HG02870 (cell line): ENCODE results near the gene SKIDA1.
A peak's percentile ranks its signal among the peaks of the same experiment; 100 is the strongest.

Source experiments
- ATAC-seq: cut with Tn5 transposase; IDR thresholded peaks from one replicate; pipeline ENCODE4 v1.9.1; 2021; ENCODE audit warnings: mild to moderate bottlenecking, moderate library complexity; ENCODE audit not compliant: unreplicated experiment

Gene SKIDA1

DNA sequence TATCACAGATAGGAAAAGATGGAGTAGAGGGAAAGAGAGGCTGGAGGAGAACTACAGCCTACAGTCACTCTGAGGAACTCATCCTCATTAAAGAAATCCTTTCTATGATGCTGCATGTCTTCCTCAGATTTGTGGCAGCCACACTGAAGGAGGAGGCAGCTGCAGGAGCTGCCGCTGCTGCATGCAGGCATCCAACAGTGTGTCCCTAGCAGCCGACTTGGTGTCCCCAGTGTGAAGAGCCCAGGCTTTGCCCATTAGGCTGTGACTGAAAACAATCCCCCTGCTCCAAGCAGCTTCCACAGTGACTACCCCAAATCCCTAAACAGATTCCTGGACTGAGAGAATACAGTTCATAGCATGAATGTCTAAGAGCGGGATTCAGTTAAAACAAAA is 23.1 kb downstream of the SKIDA1 start:
- no peak for ATAC-seq

DNA sequence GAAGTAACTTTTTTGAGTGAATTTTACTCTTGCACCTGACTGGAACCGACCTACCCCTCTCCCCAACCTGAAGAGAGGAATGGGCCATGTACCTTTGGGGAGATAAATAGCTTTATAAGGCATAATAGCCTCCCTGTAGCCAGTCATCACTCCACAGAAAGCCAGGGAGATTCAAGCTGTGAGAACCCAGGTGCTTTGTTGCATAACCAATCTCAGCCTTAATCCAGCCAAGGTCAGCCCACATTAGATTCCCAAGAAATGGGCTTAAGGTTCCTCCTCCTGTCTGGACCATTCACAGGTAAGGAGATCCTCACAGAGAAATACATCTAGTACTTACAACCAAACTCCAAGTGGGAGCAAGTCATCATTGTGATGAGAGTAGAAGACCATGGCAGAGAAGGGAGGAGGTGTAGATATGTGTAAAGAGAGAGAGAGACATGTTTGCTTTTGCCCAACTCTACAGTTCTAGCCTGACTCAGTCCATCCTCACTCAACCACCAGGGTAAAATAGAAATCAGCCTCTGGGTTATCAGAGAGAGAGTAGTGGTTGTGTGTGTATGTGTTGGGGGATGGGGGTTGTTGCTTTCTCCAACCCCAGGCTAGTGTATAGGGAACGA is 23.6 kb downstream of the SKIDA1 start:
- ATAC-seq = no peak

DNA sequence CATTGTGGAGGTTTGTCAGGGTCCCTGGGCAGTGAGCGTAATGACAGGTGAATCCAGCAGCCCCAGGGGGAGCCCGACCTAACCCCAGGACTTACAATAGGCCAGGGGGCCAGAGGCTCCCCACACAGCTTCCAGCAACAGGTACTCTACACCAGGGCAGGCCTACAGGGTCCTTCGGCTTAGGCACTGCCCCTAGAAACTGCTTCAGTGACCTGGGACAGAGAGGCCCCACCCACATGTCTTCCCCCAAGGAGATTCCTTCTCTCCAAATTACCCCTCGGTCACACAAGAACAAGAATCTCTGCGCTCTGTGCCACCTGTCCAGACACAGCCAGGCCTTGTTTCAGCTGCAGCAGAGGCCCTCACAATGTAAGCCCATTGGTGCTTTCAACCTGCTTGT is 24.4 kb downstream of the SKIDA1 start:
- ATAC-seq = no peak

DNA sequence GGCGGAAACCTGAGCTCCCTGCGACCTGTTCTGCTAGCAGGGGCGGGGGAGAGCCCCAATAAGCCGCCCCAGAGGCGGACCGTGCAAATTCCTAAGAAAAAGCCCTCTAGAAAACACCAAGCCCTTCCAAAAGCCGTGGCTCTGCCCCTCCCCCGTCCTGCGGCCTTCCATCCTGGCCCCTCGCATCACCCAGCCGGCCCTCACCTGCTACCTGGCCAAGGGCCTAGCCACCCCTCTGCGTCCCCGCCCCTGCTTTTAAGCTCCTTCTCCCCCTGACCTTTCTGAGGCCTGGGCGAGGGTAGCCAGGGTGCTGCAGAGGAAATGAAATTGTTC is 24.9 kb downstream of the SKIDA1 start:
- no peak for ATAC-seq

DNA sequence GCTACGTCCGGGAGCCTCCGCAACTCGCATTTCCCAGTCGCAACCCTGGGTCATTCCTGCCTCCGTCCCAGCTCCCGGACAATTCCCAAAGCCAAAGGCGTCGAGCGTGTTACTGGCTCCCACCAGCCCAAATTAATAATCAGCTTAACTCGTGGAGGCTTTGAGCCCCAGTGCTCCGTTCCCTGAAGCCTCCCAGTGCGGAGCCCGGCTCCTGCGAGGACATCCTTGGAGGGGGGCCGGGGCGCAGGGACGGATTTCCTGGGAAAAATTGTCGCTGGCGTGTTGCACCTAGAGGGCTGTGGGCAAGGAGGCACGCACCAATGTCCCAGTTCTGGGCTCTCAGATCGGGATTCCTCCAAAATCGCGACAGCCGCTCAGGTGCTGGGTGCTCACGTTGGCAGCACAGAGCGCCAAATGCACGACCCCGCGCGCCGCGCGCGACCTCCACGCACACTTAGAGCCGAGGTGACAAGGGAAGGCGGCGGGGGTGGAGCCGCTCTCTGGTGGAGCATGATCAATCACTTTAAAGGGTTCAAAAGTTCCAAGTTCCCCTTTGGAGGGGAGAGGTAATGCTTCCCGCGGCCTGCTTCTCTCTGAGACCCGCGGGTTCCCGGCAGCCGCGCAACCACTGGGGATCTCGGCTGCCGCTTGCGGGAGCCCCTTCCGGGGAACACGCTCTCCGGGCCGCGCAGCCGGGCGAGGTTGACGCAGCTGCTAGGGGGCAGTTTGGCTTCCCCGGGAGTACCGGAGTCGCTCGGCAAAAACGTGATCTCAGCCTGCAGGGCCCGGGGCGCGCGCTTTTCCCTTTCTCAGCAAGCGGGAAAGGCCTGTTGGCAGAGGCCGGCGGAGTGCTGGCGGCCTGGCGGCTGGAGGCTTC is 25.5 kb downstream of the SKIDA1 start:
- ATAC-seq = no peak

DNA sequence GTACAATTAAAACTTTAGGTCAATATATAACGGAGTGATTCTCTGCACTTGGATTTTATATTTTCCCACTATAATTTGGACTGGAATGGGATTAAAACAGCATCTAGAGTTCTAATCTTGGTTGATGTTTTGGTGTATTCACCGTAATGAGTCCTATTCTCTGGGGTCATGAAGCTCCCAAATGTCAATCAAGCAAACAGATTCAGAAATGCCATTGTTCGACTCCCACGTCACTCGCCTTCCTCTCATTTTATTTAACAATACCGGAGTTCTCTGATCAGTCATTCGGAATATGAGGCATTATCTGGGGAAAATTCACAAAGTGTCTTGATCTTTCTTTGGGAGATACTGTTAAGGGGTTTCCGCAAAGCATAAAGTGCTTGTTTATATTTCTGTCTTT is 26.5 kb downstream of the SKIDA1 start:
- no peak for ATAC-seq

DNA sequence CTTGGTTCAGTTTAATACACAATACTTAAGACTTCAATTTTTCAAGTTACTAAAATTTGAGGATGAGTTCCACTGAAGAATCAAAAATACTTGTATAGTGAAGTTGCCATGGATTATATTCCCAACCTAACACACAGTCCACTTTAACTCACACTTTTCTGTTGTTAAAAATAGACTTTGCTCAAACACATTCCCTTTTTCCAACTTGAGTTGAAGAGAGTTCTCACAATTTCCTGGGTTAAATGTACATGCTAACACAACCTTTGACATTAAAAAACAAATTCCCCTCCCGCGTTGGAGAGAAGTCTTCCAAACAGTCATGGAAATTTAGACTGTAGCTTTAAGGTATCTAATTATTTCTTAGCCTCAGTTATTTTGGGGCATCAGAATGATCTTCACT is 27.1 kb downstream of the SKIDA1 start:
- ATAC-seq = no peak

DNA sequence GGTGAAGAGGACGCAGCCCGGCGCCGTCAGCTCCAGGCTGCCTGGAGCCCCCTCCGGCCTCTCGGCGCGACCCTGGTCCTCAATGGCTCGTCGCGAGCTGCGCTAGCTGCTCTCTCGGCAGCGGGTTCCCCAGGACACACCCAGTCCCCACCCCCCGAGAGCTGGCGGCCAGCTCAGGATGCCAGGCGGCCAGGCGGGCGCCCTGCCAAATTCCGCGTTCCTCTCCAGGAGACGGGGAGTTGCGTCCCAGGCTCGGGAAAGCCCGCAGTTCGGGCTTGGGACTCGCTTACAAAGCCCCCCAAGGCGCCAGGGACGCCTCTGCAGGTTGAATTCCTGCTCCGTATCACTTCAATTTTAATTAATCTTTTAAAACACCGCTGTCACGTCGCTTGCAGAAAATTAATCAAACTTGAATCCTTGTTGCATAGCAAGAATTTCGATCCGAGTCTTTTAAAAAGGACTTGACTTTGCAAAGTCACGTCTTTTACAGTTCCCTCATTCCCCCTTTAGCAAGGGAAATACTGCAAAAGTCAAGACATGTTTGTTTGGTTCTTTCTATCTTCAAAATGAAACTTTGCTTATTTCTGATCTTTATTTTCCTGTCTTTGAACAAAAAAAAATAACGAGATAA is 28.2 kb downstream of the SKIDA1 start:
- no peak for ATAC-seq

DNA sequence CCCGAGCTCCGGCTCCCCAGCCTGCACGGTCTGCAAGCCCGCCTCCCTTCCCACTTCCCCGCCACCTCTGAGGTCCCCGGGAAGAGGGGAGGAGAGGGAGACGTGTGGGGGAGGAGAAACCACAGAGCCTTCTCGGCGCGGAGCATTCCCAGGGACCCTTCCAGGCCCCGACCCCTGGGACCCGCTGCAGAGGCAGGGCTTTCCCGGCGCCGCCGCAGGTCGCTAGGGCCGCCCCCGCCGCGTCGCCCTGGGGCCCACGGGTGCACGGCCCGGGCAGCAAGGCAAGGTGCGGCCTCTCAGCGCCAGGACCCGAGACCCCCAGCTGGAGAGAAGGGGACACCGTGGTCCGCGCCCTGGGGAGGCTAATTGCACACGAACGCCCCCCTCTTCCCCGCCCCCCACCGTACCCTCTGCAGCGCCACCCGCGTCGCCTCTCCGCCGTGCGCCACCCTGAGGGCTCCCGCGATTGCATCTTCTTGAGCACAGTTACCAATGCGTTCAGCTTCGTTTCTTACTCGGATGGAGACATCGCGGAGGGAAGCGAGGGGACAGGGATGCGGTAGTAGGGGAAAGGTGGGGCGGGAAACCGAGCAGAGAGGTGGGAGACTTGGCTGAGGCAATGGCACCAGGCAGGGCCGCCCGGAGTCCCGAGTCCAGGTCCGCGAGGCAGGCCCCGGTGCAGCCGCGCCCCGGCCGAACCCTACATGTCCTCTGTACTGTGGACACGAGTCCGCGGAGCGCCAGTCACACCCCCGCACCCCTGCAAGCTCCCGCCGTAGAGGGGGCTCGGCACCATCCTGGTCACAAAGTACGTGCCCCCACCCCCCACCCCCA is 28.9 kb downstream of the SKIDA1 start:
- peak; percentile 33 for ATAC-seq

DNA sequence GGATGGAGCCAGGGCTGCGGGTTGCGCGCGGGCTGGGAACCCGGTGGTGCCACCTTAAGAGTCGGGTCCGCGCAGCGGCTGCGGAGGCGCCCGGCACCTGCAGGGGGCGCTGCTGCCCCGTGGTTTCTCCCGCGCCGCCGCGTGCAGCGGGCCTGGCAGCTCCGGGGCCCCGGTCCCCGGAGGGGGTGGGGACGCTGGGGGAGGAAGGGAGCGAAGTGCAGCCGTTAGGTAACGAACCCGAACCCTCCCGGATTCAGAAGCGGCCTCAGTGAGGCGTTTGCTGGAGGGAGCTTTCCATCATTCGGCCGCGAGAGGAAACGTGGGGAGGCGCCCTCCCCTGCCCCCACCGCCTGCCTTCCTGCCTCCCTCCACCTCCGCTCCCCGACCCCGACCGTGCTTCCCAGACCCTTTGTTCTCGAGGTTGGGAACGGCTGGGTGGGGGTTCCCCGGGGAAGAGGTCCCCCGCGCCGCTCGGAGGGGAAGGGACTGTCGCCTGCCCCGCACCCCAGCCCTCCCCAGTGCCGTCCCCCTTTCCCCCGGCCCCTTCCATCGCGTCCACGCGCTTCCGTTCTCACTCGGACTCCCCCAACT is 29.6 kb downstream of the SKIDA1 start:
- peak; percentile 69 for ATAC-seq

DNA sequence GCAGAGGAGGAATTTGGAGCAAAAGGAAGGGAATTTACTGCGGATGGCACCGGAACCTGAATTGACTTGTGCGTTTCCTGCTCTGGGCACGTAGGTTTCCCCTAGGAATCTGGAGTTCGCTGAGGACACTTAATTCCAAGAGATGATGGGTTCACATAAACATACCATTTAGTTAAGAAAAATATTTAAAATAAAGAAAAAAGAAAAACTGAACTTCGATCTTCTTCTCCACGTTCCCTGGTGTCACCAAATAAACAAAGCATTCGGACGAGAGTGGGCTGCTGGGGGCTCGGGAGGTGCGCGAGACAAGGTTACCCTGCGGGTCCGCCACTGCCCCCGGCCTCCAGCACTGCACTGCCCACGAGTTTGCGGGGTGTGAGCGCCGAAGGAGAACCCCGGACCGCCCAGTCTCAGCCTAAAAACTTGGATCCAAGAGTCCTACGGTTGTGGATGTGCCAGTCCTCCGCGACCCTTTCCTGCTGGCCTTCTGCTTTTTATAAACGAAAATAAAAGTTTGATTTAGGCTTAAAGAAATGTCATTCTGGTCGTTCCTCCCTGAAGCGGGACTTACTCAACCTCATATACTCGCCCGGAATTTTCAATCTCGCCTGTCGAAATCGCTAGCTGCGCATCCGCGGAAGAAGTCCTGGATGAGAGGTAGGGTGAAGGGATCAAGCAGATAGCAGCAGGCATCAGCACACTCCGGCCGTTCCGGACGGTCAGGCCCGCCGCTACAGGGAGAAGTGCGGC is 30.3 kb downstream of the SKIDA1 start:
- ATAC-seq = peak; percentile 1

DNA sequence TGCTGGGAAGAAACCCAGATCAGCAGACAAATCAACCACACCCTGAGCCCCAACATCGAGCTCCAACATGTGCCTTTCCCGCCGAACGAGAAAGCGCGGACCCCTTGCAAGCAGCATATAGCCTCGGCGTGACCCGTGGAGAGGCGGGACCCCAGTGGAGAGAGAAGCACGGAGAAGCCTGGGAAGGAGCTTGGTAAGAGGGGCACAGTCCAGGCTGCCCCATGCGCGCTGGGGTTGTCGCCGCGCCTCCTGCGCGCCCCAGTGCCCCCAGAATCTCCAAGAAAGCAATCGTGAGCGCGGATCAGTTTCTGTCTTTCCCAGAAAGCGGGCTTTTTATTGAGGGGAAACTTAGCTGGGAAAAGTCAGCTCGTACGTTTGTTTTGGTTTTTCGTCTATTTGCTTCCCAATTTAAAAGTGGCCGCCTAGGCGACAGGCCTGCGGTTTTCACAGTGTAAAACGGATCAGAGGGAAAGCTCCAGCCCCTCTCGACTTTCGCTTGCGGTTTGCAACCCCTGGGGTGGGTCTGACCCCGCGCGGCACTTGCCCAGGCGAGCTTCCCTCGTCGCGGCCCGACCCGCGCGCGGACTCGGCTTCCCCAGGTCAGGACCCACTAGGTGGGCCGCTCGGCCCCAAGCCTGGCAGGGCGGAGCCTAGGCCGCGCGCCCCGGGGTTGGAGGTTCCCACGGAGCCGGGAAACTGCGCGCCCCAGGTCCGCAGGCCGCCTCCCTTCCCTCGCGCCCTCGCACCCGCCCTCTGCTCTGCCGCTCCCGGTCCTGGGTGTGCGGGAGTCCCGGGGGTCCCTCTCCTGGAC is 31.1 kb downstream of the SKIDA1 start:
- no peak for ATAC-seq

DNA sequence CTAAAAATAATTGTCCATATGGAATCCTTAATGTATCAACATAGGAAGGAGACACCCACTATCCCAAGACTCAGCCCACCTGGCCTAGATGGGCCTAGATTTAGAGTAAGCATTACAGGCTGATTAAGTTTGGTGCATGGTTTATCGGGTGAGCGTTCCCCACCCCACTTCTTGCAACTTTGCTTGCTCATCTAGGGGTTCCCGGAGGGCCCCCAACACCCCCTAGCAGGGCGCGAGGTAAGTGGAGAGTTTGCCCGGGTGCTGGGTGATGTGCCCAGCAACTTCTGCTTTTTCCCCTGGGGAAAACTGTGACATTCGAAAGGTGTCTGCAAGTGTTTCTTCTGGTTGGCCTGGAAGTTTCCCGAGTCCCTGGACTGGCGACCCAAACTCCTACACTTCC is 31.7 kb downstream of the SKIDA1 start:
- ATAC-seq = no peak

DNA sequence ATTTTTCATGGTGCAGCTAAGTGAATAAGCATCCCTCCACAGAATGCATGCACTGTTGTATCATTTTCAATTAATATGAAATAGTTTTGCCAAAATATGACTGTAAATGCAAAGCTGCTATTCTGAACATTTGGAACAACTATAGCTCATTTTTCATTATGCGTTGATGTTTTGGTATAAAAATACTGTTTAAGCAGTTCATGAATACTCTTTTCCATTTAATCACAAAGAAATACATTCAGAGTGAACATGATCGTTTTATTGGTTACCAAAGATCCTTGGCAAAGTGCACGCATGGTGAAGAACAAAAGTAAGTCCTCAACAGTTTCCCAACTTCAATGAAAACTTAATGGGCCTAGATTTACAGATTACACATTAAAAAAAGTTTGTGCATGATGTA is 33.1 kb downstream of the SKIDA1 start:
- no peak for ATAC-seq

DNA sequence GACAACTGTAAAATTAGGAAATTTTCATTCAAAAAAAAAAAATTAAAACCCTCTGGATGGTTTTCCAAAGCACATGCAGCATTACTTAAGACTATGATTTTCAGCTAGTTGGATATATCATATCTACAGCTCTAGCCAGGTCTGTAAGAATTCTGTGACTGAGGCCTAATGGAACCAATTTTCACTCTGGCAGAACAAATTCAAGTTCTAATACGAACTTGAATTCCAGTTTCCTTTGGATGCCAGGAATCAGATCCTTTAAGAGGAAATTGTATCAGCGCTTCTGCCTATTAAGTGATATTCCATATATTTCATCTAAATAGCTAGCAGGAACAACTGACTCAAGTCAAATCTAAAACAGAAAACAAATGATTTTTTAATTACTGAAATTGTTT is 34.8 kb downstream of the SKIDA1 start:
- ATAC-seq = no peak

DNA sequence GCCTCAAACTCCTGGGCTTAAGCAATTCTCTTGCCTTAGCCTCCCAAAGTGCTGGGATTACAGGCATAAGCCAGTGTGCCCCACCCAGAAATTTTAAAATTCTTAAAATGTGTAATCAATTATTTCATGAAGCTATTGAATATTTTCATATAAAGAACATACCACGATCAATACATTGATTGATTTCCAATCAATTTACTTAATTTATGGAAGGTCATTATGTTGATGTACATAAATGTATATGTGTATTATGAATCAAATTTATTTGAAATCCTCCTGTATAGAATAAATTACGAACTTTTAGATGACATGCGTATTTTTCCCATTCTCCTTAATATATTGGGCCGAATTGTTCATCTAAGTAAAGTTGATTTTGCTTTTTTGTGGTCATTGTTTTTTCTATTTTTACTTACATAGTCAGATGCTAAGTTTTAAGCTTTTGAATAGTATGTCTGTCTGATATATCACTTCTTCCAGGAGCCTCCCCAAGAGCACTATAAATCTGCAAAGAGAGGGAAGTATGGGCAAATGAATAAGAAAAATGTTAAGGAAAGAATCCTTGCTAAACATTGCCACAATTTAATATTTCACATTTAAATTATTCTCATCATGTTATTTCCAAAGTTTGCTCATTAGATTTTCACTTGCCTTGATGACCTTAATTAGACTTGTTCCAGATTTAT is 35.3 kb downstream of the SKIDA1 start:
- ATAC-seq = no peak

DNA sequence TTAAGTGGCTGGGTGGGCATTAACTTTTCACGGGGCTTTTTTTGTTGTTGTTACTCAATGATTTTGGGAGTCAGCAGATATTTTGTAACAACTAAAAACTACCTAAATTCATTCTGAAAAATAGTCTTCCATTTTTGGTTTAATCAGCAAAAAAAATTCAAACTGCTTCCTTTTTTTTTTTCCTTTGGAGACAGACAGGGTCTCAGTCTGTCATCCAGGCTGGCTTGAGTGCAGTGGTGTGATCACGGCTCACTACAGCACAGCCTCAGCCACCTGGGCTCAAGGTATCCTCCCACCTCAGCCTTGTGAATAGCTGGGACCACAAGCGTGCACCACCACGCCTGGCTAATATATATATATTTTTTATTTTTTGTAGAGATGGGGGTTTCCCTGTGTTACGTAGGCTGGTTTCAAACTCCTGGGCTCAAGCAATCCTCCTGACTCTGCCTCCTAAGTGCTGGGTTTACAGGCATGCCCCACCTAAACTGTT is 36.5 kb downstream of the SKIDA1 start:
- ATAC-seq = no peak

DNA sequence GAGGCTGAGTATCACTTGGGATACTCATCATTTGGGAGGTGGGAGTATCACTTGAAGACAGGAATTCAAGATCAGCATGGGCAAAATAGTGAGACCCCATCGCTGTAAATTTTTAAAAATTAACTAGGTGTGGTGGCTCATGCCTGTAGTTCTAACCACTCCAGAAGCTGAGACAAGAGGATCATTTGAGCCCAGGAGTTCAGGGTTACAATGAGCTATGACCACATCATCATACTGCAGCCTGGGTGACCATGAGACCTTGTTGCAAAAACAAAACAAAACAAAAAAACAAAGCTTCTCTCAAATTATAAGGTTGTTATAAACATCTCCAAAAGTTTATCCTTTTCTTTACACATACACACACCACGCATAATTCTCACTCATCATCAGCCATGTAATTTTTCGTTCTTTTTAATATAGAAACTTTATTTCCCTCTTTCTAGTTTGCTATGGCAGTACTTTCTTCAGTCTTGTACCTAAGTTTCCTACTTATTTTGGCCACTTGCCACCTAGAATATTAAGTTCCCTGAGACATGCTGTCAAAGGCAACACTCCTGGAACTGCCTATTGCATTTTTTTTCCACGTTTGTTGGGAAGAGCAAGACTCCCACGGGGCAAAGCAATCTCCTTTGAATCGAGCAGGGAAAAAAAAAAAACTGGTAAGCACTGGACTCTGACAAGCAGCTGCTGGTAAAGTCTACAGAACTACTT is 37.1 kb downstream of the SKIDA1 start:
- no peak for ATAC-seq
